HG03064 (cell line): ENCODE results near the gene DENND5B.
"Not testable (repeated sequence)": the region's sequence is repeated elsewhere in the genome, so short reads cannot be mapped to it uniquely, and the experiment has no call there.

Experiments used
- ATAC-seq: cut with Tn5 transposase; IDR thresholded peaks from one replicate; pipeline ENCODE4 v1.9.1; 2021; ENCODE audit warnings: low read depth; ENCODE audit not compliant: unreplicated experiment

Gene DENND5B

GRCh38 chr12:31508436-31509150 lies 82.3 kb downstream of the DENND5B start:
- no peak for ATAC-seq

GRCh38 chr12:31507966-31508365 lies 83.0 kb downstream of the DENND5B start:
- no peak for ATAC-seq

GRCh38 chr12:31506515-31507306 lies 84.2 kb downstream of the DENND5B start:
- ATAC-seq, result no peak

- ATAC-seq, result no peak
These were observed 86.2 kb downstream of the DENND5B start for GRCh38 chr12:31504625-31505222.

- ATAC-seq, result not testable (repeated sequence)
These were observed 89.9 kb downstream of the DENND5B start for GRCh38 chr12:31501014-31501413.

- ATAC-seq, result no peak
These were observed 91.4 kb downstream of the DENND5B start for GRCh38 chr12:31499567-31499966.

- no peak for ATAC-seq
These were observed 92.5 kb downstream of the DENND5B start for GRCh38 chr12:31498424-31498823.

- ATAC-seq, result no peak
These were observed 94.7 kb downstream of the DENND5B start for GRCh38 chr12:31496257-31496656.

- no peak for ATAC-seq
These were observed 96.5 kb downstream of the DENND5B start for GRCh38 chr12:31494455-31494854.

- ATAC-seq, result no peak
These were observed 98.2 kb downstream of the DENND5B start for GRCh38 chr12:31492599-31493196.

GRCh38 chr12:31491841-31492598 lies 98.9 kb downstream of the DENND5B start:
- ATAC-seq, result no peak

- ATAC-seq, result no peak
These were observed 99.6 kb downstream of the DENND5B start for GRCh38 chr12:31491241-31491794.

- no peak for ATAC-seq
These were observed 102.1 kb downstream of the DENND5B start for GRCh38 chr12:31488737-31489338.

GRCh38 chr12:31485571-31485970 lies 105.4 kb downstream of the DENND5B start:
- ATAC-seq, result no peak

GRCh38 chr12:31482816-31483215 lies 108.1 kb downstream of the DENND5B start:
- ATAC-seq, result no peak

GRCh38 chr12:31481415-31481814 lies 109.5 kb downstream of the DENND5B start:
- ATAC-seq, result no peak

- ATAC-seq, result no peak
These were observed 111.3 kb downstream of the DENND5B start for GRCh38 chr12:31479516-31480210.

GRCh38 chr12:31478898-31479297 lies 112.0 kb downstream of the DENND5B start:
- no peak for ATAC-seq

GRCh38 chr12:31478425-31478824 lies 112.5 kb downstream of the DENND5B start:
- no peak for ATAC-seq
